GM23338 (cell line): ENCODE data around the gene ATG9B. TPM values are rescaled to one million over a fixed set of nuclear protein-coding genes. Genes with fewer than 3 reads are reported as not detected.

ENCODE experiments used
- ATAC-seq: fragments of 200-7000 bp; cut with Tn5 transposase; 3 replicates; pipeline ENCODE4 v1.9.1; 2020
- DNase-seq: peaks from one replicate; pipeline ENCODE4 v3.0.0-alpha.2; 2015; ENCODE audit warnings: low spot score
- H2AFZ ChIP-seq: fragments of 200-600 bp; sonication (generic); 2 replicates; pipeline ENCODE4 v1.8.0; 2016; ENCODE audit warnings: antibody characterized with exemption, mild to moderate bottlenecking, moderate library complexity
- H3F3A ChIP-seq: fragments of 200-600 bp; sonication (generic); replicated peaks from 2 replicates; pipeline ENCODE4 v1.8.0; 2017; ENCODE audit warnings: antibody characterized with exemption, mixed run types, low read depth
- H3K27ac ChIP-seq: fragments of 200-600 bp; sonication (generic); 2 replicates; pipeline ENCODE4 v1.6.1; 2016; ENCODE audit warnings: low read depth
- H3K27me3 ChIP-seq: fragments of 200-600 bp; sonication (generic); 2 replicates; pipeline ENCODE4 v1.8.0; 2016; ENCODE audit warnings: mild to moderate bottlenecking, mixed run types, moderate library complexity; ENCODE audit not compliant: insufficient read depth
- H3K36me3 ChIP-seq: fragments of 200-600 bp; sonication (generic); 2 replicates; pipeline ENCODE4 v1.8.0; 2016; ENCODE audit warnings: mild to moderate bottlenecking; ENCODE audit not compliant: insufficient read depth
- H3K4me1 ChIP-seq: fragments of 200-600 bp; sonication (generic); 2 replicates; pipeline ENCODE4 v1.8.0; 2016; ENCODE audit warnings: mild to moderate bottlenecking, moderate library complexity; ENCODE audit not compliant: insufficient read depth
- H3K4me2 ChIP-seq: fragments of 200-600 bp; sonication (generic); 2 replicates; pipeline ENCODE4 v1.7.1; 2017; ENCODE audit warnings: mixed run types
- H3K4me3 ChIP-seq: fragments of 200-600 bp; sonication (generic); 2 replicates; pipeline ENCODE4 v1.6.1; 2016; ENCODE audit warnings: mixed run types
- H3K79me2 ChIP-seq: fragments of 200-600 bp; sonication (generic); replicated peaks from 2 replicates; pipeline ENCODE4 v1.8.0; 2017; ENCODE audit warnings: mild to moderate bottlenecking; ENCODE audit not compliant: insufficient read depth
- H3K9me2 ChIP-seq: fragments of 200-600 bp; sonication (generic); 2 replicates; pipeline ENCODE4 v1.8.0; 2017; ENCODE audit not compliant: insufficient read depth
- H4K20me1 ChIP-seq: fragments of 200-600 bp; sonication (generic); replicated peaks from 2 replicates; pipeline ENCODE4 v1.8.0; 2017; ENCODE audit warnings: mild to moderate bottlenecking; ENCODE audit not compliant: insufficient read depth
- H3K27ac Mint-ChIP-seq: 2 replicates; pipeline ENCODE4 v1.8.0; 2020; ENCODE audit warnings: inconsistent platforms, mild to moderate bottlenecking, moderate library complexity, mixed read lengths
- H3K27me3 Mint-ChIP-seq: 3 replicates; pipeline ENCODE4 v1.8.0; 2022; ENCODE audit warnings: low read depth, mild to moderate bottlenecking, moderate library complexity, mixed read lengths, inconsistent platforms; ENCODE audit not compliant: insufficient read depth, poor library complexity
- H3K36me3 Mint-ChIP-seq: 3 replicates; pipeline ENCODE4 v1.8.0; 2021; ENCODE audit warnings: low read depth, mild to moderate bottlenecking, inconsistent platforms, moderate library complexity, mixed read lengths
- H3K4me1 Mint-ChIP-seq: 3 replicates; pipeline ENCODE4 v1.8.0; 2020; ENCODE audit warnings: mild to moderate bottlenecking, inconsistent platforms, mixed read lengths
- H3K4me3 Mint-ChIP-seq: 3 replicates; pipeline ENCODE4 v1.8.0; 2021; ENCODE audit warnings: moderate library complexity, mild to moderate bottlenecking, inconsistent platforms, mixed read lengths
- H3K9me3 Mint-ChIP-seq: 3 replicates; pipeline ENCODE4 v1.8.0; 2020; ENCODE audit warnings: moderate library complexity, mild to moderate bottlenecking, inconsistent platforms, mixed read lengths
- CTCF ChIP-seq, 2 experiments: fragments of 200-600 bp in 1 of 2; sonication (generic) in 1 of 2; conservative IDR thresholded peaks; 2 replicates each; pipeline versions ENCODE4 v1.5.1 to v1.6.1; 2016 to 2017; ENCODE audit warnings: antibody characterized with exemption in 2 of 2, low read depth in 2 of 2, mild to moderate bottlenecking in 2 of 2, moderate library complexity in 1 of 2
- EZH2phosphoT487 ChIP-seq: fragments of 200-600 bp; sonication (generic); IDR thresholded peaks from one replicate; pipeline ENCODE4 v1.8.1; 2018; ENCODE audit warnings: antibody characterized with exemption; ENCODE audit not compliant: unreplicated experiment
- REST ChIP-seq: IDR thresholded peaks from one replicate; pipeline ENCODE4 v1.6.1; 2018; ENCODE audit warnings: antibody characterized with exemption; ENCODE audit not compliant: unreplicated experiment
- ZNF331 ChIP-seq: fragments of 250-450 bp; sonication (Bioruptor Pico); IDR thresholded peaks from 2 replicates; pipeline ENCODE4 v1.5.0; 2020; ENCODE audit warnings: low read depth, mild to moderate bottlenecking, moderate library complexity
- ZNF462 ChIP-seq: fragments of 250-450 bp; sonication (Bioruptor Pico); IDR thresholded peaks from 2 replicates; pipeline ENCODE4 v1.5.0; 2020; ENCODE audit warnings: mild to moderate bottlenecking, moderate library complexity
- polyA plus RNA-seq: library from polyadenylated mRNA; unstranded; fragments of >200 nt; fragmentation: Nextera tagmentation; extraction: Ambion mirVana; gene quantifications from 2 replicates; pipeline ENCODE4 v1.2.1, GENCODE V29; 2016
- total RNA-seq: library from RNA; depleted of rRNA; stranded (reverse); fragments of >200 nt; shearing (Covaris generic); gene quantifications from 2 replicates; pipeline ENCODE4 v1.2.3, GENCODE V29; 2014

ATG9B gene
- total and polyA plus RNA-seq, 2 experiments from 2014 or later: 1.2 to 3.4 TPM

GRCh38 chr7:150968734-150969372 is 55.4 kb downstream of the ATG9B start:
- H3K79me2 ChIP-seq: no peaks in the 10 kb centered on the region
- peaks cover 14% of the 10 kb centered on the region for H3K4me1 ChIP-seq
- no peak overlapping the region for H3K4me3 ChIP-seq
- Mint-ChIP-seq H3K27me3 (peaks cover 19% of the 10 kb centered on the region), H3K9me3 (no peaks in the 10 kb centered on the region), H3K36me3 (no peaks in the 10 kb centered on the region), H3K27ac (no peak overlapping the region), H3K4me1 (peaks cover 39% of the 10 kb centered on the region), H3K4me3 (no peak overlapping the region)
- H3K27me3 ChIP-seq: peaks cover 6% of the 10 kb centered on the region; the same call in 1 of the 2 replicates
- H3K27ac ChIP-seq: no peak overlapping the region
- no peak; the same call in 2 of the 3 replicates for ATAC-seq
- H3K4me2 ChIP-seq: no peak overlapping the region
- no peaks in the 10 kb centered on the region for H3K36me3 ChIP-seq
- H4K20me1 ChIP-seq: no peaks in the 10 kb centered on the region
- no peaks in the 10 kb centered on the region for H3F3A ChIP-seq
- H3K9me2 ChIP-seq: no peaks in the 10 kb centered on the region
- TF ChIP-seq ZNF331 (CRISPR knock-in tag) (no peak), ZNF462 (CRISPR knock-in tag) (no peak), REST (no peak), EZH2phosphoT487 (no peak), CTCF (conservative IDR thresholded peaks at IDR 0.05; ENCODE audit: low read depth in 2 of 2) (no peak)
- DNase-seq: no peak
- H2AFZ ChIP-seq: no peak overlapping the region
